Measurements from ENCODE around the gene AGTR1. TPM values are rescaled to one million over a fixed set of nuclear protein-coding genes. Genes with fewer than 3 reads are reported as not detected.

Gene AGTR1
- polyA plus RNA-seq, 3 donors, result not detected

GRCh38 chr3:148763986-148764935 is 66.6 kb downstream of the AGTR1 start:
- Histone ChIP-seq H2AFZ (ENCODE audit: insufficient read depth, low read depth, low read length, poor library complexity, severe bottlenecking) (no peak overlapping the region), H4K20me1 (ENCODE audit: insufficient read depth, low read length) (no peaks in the 10 kb centered on the region), H3K36me3 (replicated peaks in 1 of 2; ENCODE audit: control insufficient read depth in 1 of 2, insufficient read depth in 2 of 2, low read length in 2 of 2) (no peaks in the 10 kb centered on the region), H3K27ac (ENCODE audit: low read depth in 1 of 2, low read length in 2 of 2) (no peak overlapping the region), H3K9me3 (replicated peaks in 1 of 2; ENCODE audit: control insufficient read depth in 1 of 2, insufficient read depth in 1 of 2, low read length in 2 of 2) (no peaks in the 10 kb centered on the region), H3K27me3 (ENCODE audit: control insufficient read depth in 2 of 2, insufficient read depth in 2 of 2, low read length in 2 of 2) (no peaks in the 10 kb centered on the region), H3K4me2 (replicated peaks; ENCODE audit: extremely low read depth, low read length, poor library complexity, severe bottlenecking) (no peak overlapping the region), H3K9ac (ENCODE audit: insufficient read depth, low read length, poor library complexity, severe bottlenecking) (no peak overlapping the region), H3K79me2 (ENCODE audit: insufficient read depth, low read length) (no peaks in the 10 kb centered on the region), H3K4me1 (ENCODE audit: control insufficient read depth in 1 of 2, insufficient read depth in 2 of 2, low read length in 2 of 2) (peaks cover 3 to 5% of the 10 kb centered on the region in 2 donors), H3K4me3 (replicated peaks in 1 of 3; ENCODE audit: low read depth in 2 of 3, low read length in 3 of 3) (no peak overlapping the region)
- peaks cover 0 to 2% (median 2%) of the 10 kb centered on the region in 3 donors for H3K27me3 Mint-ChIP-seq (ENCODE audit: low read depth in 3 of 3)
- H3K4me1 Mint-ChIP-seq, result peaks cover 4% of the 10 kb centered on the region
- DNase-seq, result no peak
- no peak overlapping the region for H3K4me3 Mint-ChIP-seq
- intact Hi-C loops (cut with micrococcal nuclease), result no loop called here
- H3K9me3 Mint-ChIP-seq, result peaks cover 0 to 8% (median 5%) of the 10 kb centered on the region in 7 donors
- TF ChIP-seq, protein P1, sequence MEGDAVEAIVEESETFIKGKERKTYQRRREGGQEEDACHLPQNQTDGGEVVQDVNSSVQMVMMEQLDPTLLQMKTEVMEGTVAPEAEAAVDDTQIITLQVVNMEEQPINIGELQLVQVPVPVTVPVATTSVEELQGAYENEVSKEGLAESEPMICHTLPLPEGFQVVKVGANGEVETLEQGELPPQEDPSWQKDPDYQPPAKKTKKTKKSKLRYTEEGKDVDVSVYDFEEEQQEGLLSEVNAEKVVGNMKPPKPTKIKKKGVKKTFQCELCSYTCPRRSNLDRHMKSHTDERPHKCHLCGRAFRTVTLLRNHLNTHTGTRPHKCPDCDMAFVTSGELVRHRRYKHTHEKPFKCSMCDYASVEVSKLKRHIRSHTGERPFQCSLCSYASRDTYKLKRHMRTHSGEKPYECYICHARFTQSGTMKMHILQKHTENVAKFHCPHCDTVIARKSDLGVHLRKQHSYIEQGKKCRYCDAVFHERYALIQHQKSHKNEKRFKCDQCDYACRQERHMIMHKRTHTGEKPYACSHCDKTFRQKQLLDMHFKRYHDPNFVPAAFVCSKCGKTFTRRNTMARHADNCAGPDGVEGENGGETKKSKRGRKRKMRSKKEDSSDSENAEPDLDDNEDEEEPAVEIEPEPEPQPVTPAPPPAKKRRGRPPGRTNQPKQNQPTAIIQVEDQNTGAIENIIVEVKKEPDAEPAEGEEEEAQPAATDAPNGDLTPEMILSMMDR (IDR thresholded peaks at IDR 0.05), result no peak
- no peaks in the 10 kb centered on the region for H3K36me3 Mint-ChIP-seq
- H3K27ac Mint-ChIP-seq, result no peak overlapping the region
- no CpG with 5 or more reads among the region's 1 CpG for WGBS (ENCODE audit: insufficient coverage)

- Histone ChIP-seq H2AFZ (ENCODE audit: insufficient read depth, low read depth, low read length, poor library complexity, severe bottlenecking) (no peak overlapping the region), H3K27ac (ENCODE audit: low read depth in 1 of 2, low read length in 2 of 2) (no peak overlapping the region), H3K36me3 (replicated peaks in 1 of 2; ENCODE audit: control insufficient read depth in 1 of 2, insufficient read depth in 2 of 2, low read length in 2 of 2) (no peaks in the 10 kb centered on the region), H3K27me3 (ENCODE audit: control insufficient read depth in 2 of 2, insufficient read depth in 2 of 2, low read length in 2 of 2) (no peaks in the 10 kb centered on the region), H3K79me2 (ENCODE audit: insufficient read depth, low read length) (no peaks in the 10 kb centered on the region), H3K4me1 (ENCODE audit: control insufficient read depth in 1 of 2, insufficient read depth in 2 of 2, low read length in 2 of 2) (no peaks in the 10 kb centered on the region), H3K4me3 (replicated peaks in 1 of 3; ENCODE audit: low read depth in 2 of 3, low read length in 3 of 3) (no peak overlapping the region), H3K9ac (ENCODE audit: insufficient read depth, low read length, poor library complexity, severe bottlenecking) (no peak overlapping the region), H3K9me3 (replicated peaks in 1 of 2; ENCODE audit: control insufficient read depth in 1 of 2, insufficient read depth in 1 of 2, low read length in 2 of 2) (no peaks in the 10 kb centered on the region), H3K4me2 (replicated peaks; ENCODE audit: extremely low read depth, low read length, poor library complexity, severe bottlenecking) (no peak overlapping the region), H4K20me1 (ENCODE audit: insufficient read depth, low read length) (no peaks in the 10 kb centered on the region)
- Mint-ChIP-seq H3K36me3 (no peaks in the 10 kb centered on the region), H3K27ac (no peak overlapping the region), H3K4me3 (no peak overlapping the region), H3K9me3 (peaks cover 0 to 10% (median 8%) of the 10 kb centered on the region in 7 donors), H3K4me1 (peaks cover 6% of the 10 kb centered on the region), H3K27me3 (ENCODE audit: low read depth in 3 of 3) (peaks cover 1 to 2% (median 1%) of the 10 kb centered on the region in 3 donors)
- no peak for DNase-seq
- TF ChIP-seq, protein P1 (IDR thresholded peaks at IDR 0.05), result no peak
- no CpG with 5 or more reads among the region's 2 CpGs for WGBS (ENCODE audit: insufficient coverage)
- intact Hi-C loops (cut with micrococcal nuclease), result no loop called here
Observed at GRCh38 chr3:148772361-148772760, 74.7 kb downstream of the AGTR1 start.
